ENCODE data around the gene MYO5C.

DNA sequence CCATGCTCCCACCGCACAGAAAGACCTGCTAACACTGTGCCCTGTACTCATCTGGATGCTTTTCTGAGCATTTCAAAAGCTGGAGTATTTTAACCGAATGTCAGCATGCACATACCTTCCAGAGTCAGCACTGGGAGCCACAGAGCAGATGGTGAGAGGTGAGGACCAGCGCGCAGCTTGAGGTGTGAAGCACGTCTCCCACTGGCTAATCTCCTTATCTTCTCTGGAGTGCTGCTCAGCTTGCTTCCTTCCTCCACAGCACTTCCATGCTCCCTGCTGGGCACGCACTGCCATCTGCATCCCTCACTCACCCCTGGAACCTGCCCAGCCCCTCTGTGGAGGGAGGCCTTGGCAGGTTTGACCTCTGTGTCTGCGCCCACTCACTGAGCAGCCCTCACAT lies 104.4 kb downstream of the MYO5C start, which contains the start of gene GNB5:
- no peak for TF ChIP-seq EZH2 (IDR thresholded peaks at IDR 0.05; ENCODE audit: borderline replicate concordance, low read depth, low read length, poor library complexity, severe bottlenecking)
- TF ChIP-seq, protein P1, sequence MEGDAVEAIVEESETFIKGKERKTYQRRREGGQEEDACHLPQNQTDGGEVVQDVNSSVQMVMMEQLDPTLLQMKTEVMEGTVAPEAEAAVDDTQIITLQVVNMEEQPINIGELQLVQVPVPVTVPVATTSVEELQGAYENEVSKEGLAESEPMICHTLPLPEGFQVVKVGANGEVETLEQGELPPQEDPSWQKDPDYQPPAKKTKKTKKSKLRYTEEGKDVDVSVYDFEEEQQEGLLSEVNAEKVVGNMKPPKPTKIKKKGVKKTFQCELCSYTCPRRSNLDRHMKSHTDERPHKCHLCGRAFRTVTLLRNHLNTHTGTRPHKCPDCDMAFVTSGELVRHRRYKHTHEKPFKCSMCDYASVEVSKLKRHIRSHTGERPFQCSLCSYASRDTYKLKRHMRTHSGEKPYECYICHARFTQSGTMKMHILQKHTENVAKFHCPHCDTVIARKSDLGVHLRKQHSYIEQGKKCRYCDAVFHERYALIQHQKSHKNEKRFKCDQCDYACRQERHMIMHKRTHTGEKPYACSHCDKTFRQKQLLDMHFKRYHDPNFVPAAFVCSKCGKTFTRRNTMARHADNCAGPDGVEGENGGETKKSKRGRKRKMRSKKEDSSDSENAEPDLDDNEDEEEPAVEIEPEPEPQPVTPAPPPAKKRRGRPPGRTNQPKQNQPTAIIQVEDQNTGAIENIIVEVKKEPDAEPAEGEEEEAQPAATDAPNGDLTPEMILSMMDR (conservative IDR thresholded peaks at IDR 0.05; ENCODE audit: low read depth, low read length) = no peak

Data from A673 (cell line).